ENCODE measurements around the gene TMEM217.

The TMEM217 gene

DNA sequence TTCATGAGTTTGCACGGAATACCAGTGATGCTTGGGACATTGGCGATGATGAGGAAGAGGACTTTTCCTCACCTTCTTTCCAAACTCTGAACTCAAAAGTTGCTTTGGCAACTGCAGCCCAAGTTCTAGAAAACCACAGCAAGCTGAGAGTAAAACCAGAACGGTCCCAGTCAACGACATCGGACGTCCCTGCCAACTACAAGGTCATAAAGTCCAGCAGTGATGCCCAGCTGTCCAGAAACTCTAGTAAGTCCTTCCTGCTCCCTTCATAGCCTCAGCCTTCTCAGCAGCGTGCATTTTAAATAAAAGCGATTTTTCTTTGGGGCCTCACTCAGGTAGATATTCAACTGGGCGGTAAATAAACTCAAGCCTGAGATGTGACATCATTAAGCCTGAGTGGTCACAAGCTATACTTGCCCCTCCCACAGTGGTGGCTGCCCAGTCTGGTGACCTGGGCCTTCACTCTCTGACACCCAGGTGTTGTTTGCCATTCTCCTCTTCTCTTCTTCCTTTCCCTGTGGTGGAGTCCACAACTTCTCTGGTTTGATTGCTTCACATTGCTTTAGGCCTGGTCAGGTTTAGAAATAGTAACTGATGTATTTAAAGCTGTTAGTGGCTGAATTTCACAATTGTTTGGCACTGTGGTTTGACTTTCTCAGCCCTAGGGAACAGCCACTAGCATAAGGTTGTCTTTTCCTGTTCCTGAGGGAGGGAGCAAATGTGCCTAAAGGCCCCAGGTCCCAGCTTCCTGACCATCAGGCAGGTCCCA, 21.6 kb upstream of the TMEM217 start:
- no peaks in the 10 kb centered on the region for H3K9me3 ChIP-seq (ENCODE audit: control insufficient read depth, low read length)
- H3K4me3 ChIP-seq (ENCODE audit: extremely low read depth, insufficient read depth, low read length, poor library complexity, severe bottlenecking): no peak overlapping the region
- peaks cover 57% of the 10 kb centered on the region for H3K36me3 ChIP-seq (ENCODE audit: control insufficient read depth, insufficient read depth, low read length)
- H3K27ac ChIP-seq (ENCODE audit: low read depth, low read length, severe bottlenecking): no peak overlapping the region
- WGBS, 2 experiments (ENCODE audit: insufficient coverage in 2 of 2): 92 to 95% methylated on average over 9 of the region's 9 CpGs
- H3K4me1 ChIP-seq (ENCODE audit: control insufficient read depth, insufficient read depth, low read length, poor library complexity, severe bottlenecking): no peaks in the 10 kb centered on the region

DNA sequence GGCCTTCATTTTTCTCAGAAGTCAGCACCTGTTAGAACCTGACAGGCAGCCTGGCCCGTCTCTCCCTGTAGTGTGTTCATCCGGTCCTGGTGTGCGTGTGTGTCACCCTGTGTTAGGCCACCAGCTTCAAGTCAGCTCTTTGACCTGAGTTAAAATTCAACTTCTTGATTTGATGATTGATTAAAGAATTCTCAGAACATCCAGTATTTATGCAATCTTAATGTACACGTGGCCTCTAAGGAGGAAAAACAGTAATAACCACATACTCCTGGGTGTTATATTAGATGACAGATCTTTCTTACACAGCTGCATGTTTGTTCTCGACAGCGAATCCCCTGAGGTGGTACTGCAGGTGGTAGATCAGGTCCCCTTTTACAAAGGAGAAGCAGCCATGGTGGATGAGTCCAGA, 19.1 kb upstream of the TMEM217 start:
- Histone ChIP-seq H3K4me1 (ENCODE audit: control insufficient read depth, insufficient read depth, low read length, poor library complexity, severe bottlenecking) (no peaks in the 10 kb centered on the region), H3K9me3 (ENCODE audit: control insufficient read depth, low read length) (no peaks in the 10 kb centered on the region), H3K36me3 (ENCODE audit: control insufficient read depth, insufficient read depth, low read length) (peaks cover 32% of the 10 kb centered on the region), H3K27ac (ENCODE audit: low read depth, low read length, severe bottlenecking) (no peak overlapping the region), H3K4me3 (ENCODE audit: extremely low read depth, insufficient read depth, low read length, poor library complexity, severe bottlenecking) (no peak overlapping the region)
- 91 to 100% methylated on average over 3 to 4 of the region's 6 CpGs for WGBS, 2 experiments (ENCODE audit: insufficient coverage in 2 of 2)

DNA sequence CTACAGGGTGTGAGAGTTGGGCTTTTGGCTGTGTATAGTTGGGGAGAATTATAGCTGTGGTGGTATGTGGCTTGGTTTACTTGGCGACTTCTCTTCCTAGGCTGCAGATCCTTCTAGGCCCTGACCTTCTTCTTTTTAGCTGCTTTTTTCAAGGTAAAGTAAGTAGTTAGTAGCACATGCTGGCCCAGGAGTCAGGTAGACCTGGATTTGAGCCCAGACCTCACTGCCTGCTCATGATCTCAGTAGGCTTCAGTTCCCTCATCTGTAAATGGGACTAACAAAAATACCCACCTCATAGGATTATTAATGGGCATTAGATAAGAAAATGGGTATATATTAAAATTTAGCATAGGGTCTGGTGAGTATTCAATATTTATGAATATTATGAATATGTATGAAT, 17.4 kb upstream of the TMEM217 start:
- Histone ChIP-seq H3K4me1 (ENCODE audit: control insufficient read depth, insufficient read depth, low read length, poor library complexity, severe bottlenecking) (no peaks in the 10 kb centered on the region), H3K9me3 (ENCODE audit: control insufficient read depth, low read length) (no peaks in the 10 kb centered on the region), H3K36me3 (ENCODE audit: control insufficient read depth, insufficient read depth, low read length) (peaks cover 28% of the 10 kb centered on the region), H3K27ac (ENCODE audit: low read depth, low read length, severe bottlenecking) (no peak overlapping the region), H3K4me3 (ENCODE audit: extremely low read depth, insufficient read depth, low read length, poor library complexity, severe bottlenecking) (no peak overlapping the region)
- WGBS, 2 experiments (ENCODE audit: insufficient coverage in 2 of 2): 100% methylated on average over 1 of the region's 1 CpG; no CpG with 5 or more reads in 1 of the 2 experiments

DNA sequence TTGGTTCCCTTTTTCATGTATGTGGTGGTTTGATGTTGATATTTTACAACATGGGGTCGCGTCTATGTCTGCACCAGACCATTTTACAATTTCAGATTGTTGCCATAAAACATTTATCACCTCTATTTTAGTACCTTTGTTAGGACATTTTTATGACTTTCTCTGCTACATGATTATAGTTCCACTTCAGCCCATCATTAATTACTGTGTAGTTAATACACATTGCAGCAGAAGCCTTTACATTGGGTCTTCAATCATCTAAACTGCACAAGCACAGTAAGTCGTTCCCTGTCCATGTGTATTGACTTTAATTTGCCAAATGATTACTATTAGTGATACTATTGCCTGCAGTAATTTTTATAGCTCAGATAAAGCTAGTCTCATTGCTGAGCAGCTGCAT, 15.7 kb upstream of the TMEM217 start:
- Histone ChIP-seq H3K4me1 (ENCODE audit: control insufficient read depth, insufficient read depth, low read length, poor library complexity, severe bottlenecking) (no peaks in the 10 kb centered on the region), H3K4me3 (ENCODE audit: extremely low read depth, insufficient read depth, low read length, poor library complexity, severe bottlenecking) (no peak overlapping the region), H3K9me3 (ENCODE audit: control insufficient read depth, low read length) (no peaks in the 10 kb centered on the region), H3K27ac (ENCODE audit: low read depth, low read length, severe bottlenecking) (no peak overlapping the region), H3K36me3 (ENCODE audit: control insufficient read depth, insufficient read depth, low read length) (peaks cover 28% of the 10 kb centered on the region)
- WGBS, 2 experiments (ENCODE audit: insufficient coverage in 2 of 2): 100% methylated on average over 1 of the region's 3 CpGs; no CpG with 5 or more reads in 1 of the 2 experiments

DNA sequence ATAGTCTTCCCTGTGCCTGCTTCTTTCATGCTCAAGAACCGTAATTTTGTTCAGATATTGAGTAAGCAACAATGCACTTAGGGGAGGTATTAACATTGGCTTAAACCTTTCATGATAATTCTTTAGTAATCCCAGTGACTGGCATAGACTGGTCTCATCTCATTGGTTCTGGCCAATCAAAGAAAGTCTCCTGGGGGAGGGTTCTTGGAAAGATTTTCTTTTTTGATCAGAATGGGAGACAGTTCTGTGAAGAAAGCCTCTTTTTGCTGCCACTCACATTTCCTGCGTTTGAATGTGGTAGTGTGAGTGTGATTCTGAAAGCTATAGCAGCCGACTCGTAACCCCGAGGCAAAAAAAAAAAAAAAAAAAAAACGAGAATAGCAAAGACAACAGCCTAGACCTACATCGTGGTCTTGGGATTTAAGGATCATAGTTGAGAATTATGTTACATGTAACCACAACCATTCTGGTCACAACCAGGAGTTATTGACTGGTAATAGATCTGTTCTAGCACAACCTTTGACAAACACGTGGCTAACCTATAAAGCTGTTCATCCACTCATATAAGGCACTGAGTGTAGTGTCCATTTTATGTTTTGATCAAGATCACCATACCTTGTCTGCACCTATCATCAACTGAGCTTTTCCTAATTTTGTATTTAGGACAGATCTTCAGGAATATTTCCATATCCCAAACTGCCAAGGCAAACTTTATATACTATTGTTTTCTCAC, 15.1 kb upstream of the TMEM217 start:
- 90 to 93% methylated on average over 3 to 5 of the region's 8 CpGs for WGBS, 2 experiments (ENCODE audit: insufficient coverage in 2 of 2)
- Histone ChIP-seq H3K27ac (ENCODE audit: low read depth, low read length, severe bottlenecking) (no peak overlapping the region), H3K4me1 (ENCODE audit: control insufficient read depth, insufficient read depth, low read length, poor library complexity, severe bottlenecking) (no peaks in the 10 kb centered on the region), H3K9me3 (ENCODE audit: control insufficient read depth, low read length) (no peaks in the 10 kb centered on the region), H3K36me3 (ENCODE audit: control insufficient read depth, insufficient read depth, low read length) (peaks cover 25% of the 10 kb centered on the region), H3K4me3 (ENCODE audit: extremely low read depth, insufficient read depth, low read length, poor library complexity, severe bottlenecking) (no peak overlapping the region)

DNA sequence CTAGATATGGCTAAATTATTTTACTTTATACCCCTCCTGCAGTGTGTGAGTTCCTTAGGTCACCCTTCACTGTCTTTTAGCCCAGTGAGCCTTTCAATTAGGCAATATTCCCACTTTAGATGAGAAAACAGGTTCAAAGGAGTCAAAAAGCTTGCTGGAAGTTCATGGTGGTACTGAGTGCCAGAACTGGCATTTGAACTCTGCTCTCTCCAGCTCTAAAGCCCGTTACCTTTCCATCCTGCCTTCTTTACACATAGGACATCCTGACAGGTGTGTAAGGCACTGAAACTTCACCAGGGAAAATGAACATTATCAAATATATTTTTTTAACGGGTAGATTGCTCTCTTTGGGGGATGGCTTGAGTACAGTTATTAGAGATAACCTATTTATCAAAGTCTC, 11.2 kb upstream of the TMEM217 start:
- no peaks in the 10 kb centered on the region for H3K9me3 ChIP-seq (ENCODE audit: control insufficient read depth, low read length)
- no peak overlapping the region for H3K27ac ChIP-seq (ENCODE audit: low read depth, low read length, severe bottlenecking)
- no peaks in the 10 kb centered on the region for H3K4me1 ChIP-seq (ENCODE audit: control insufficient read depth, insufficient read depth, low read length, poor library complexity, severe bottlenecking)
- H3K36me3 ChIP-seq (ENCODE audit: control insufficient read depth, insufficient read depth, low read length): peaks cover 25% of the 10 kb centered on the region
- WGBS, 2 experiments (ENCODE audit: insufficient coverage in 2 of 2): no CpG with 5 or more reads among the region's 2 CpGs
- H3K4me3 ChIP-seq (ENCODE audit: extremely low read depth, insufficient read depth, low read length, poor library complexity, severe bottlenecking): no peak overlapping the region

DNA sequence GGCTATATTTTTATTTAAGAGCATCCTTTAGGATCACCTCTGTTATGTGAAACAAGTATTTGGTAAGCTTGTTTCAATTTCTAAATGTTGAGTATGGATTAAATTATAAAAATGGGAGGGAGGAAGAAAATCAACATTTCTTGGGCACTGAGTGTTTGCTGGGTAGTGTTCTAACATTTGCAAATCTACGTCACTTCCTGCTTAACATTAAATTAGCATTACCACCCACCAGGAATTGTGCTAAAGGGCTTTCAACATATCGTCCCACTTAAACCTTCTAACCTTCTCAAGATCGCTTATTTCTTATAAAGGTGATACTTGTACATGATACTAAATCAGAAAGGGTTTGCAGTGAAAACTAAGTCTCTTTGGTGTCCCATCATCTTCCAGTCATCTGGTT, 7.9 kb upstream of the TMEM217 start:
- WGBS, 2 experiments (ENCODE audit: insufficient coverage in 2 of 2): no CpG with 5 or more reads among the region's 3 CpGs
- peaks cover 21% of the 10 kb centered on the region for H3K36me3 ChIP-seq (ENCODE audit: control insufficient read depth, insufficient read depth, low read length)
- no peaks in the 10 kb centered on the region for H3K9me3 ChIP-seq (ENCODE audit: control insufficient read depth, low read length)
- H3K27ac ChIP-seq (ENCODE audit: low read depth, low read length, severe bottlenecking): no peak overlapping the region
- H3K4me1 ChIP-seq (ENCODE audit: control insufficient read depth, insufficient read depth, low read length, poor library complexity, severe bottlenecking): no peaks in the 10 kb centered on the region
- H3K4me3 ChIP-seq (ENCODE audit: extremely low read depth, insufficient read depth, low read length, poor library complexity, severe bottlenecking): no peak overlapping the region

DNA sequence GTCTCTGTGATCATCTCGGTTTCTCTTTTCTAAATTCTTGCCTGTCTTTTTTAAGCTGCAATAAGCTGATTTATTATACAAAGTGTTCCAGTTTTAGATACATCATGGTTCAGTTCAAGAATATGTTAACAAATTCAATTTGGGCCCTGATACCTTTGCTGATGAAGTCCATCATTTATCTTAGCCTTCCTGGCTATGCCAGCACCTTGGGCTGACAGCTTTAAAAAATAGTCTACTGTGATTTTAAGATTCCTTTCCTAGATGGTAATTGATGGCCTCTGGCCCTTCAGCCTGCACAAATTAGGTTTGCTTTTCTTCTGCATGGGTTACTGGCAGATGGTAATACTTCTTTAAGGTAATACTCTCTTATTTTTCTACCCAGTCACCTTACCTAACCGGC, 7.1 kb upstream of the TMEM217 start:
- Histone ChIP-seq H3K4me1 (ENCODE audit: control insufficient read depth, insufficient read depth, low read length, poor library complexity, severe bottlenecking) (no peaks in the 10 kb centered on the region), H3K9me3 (ENCODE audit: control insufficient read depth, low read length) (no peaks in the 10 kb centered on the region), H3K4me3 (ENCODE audit: extremely low read depth, insufficient read depth, low read length, poor library complexity, severe bottlenecking) (no peak overlapping the region), H3K36me3 (ENCODE audit: control insufficient read depth, insufficient read depth, low read length) (peaks cover 12% of the 10 kb centered on the region), H3K27ac (ENCODE audit: low read depth, low read length, severe bottlenecking) (no peak overlapping the region)
- no CpG with 5 or more reads among the region's 2 CpGs for WGBS, 2 experiments (ENCODE audit: insufficient coverage in 2 of 2)

DNA sequence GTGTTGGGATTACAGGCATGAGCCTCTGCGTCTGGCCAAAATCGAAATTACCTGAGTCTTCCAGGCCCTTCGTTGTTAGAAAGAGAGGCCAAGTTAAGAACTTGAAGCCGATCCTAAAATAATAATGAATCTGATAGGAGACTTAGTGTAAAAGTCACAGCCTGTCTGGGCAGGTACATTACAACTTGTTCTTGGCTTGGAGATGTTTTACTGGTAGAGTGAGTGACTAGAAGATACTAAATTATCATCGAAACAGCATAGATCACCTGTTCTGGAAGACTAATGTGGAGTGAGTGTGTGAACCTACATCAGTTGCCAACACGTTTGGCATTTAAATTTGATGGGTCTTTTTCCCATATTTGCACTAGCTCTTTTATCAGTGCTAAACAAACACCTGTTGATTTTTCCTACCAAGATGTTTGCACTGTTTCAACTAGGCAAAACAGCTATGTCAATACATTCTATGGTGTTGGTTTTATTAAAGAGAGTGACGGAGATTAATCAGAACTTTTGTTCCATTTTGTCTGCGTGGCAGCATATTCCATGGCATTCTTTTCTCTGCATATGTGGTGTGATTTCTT, 4.6 kb upstream of the TMEM217 start:
- Histone ChIP-seq H3K4me3 (ENCODE audit: extremely low read depth, insufficient read depth, low read length, poor library complexity, severe bottlenecking) (no peak overlapping the region), H3K4me1 (ENCODE audit: control insufficient read depth, insufficient read depth, low read length, poor library complexity, severe bottlenecking) (peaks cover 6% of the 10 kb centered on the region), H3K9me3 (ENCODE audit: control insufficient read depth, low read length) (no peaks in the 10 kb centered on the region), H3K36me3 (ENCODE audit: control insufficient read depth, insufficient read depth, low read length) (no peaks in the 10 kb centered on the region), H3K27ac (ENCODE audit: low read depth, low read length, severe bottlenecking) (no peak overlapping the region)
- WGBS, 2 experiments (ENCODE audit: insufficient coverage in 2 of 2): 84 to 100% methylated on average over 2 to 7 of the region's 8 CpGs

DNA sequence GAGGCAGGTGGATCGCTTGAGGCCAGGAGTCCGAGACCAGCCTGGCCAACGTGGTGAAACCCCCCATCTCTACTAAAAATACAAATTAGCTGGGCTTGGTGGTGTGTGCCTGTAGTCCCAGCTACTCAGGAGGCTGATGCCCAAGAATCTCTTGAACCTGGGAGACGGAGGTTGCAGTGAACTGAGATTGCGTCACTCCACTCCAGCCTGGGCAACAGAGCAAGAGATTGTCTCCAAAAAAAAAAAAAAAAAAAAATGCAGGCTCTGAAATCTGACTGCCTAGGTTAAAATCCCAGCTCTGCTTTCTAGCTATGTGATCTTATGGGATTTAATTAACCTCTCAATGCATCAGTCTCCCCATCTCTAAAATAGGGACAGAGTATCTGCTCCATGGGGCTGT, 3.3 kb upstream of the TMEM217 start:
- Histone ChIP-seq H3K27ac (ENCODE audit: low read depth, low read length, severe bottlenecking) (no peak overlapping the region), H3K9me3 (ENCODE audit: control insufficient read depth, low read length) (no peaks in the 10 kb centered on the region), H3K36me3 (ENCODE audit: control insufficient read depth, insufficient read depth, low read length) (no peaks in the 10 kb centered on the region), H3K4me3 (ENCODE audit: extremely low read depth, insufficient read depth, low read length, poor library complexity, severe bottlenecking) (no peak overlapping the region), H3K4me1 (ENCODE audit: control insufficient read depth, insufficient read depth, low read length, poor library complexity, severe bottlenecking) (peaks cover 6% of the 10 kb centered on the region)
- 100% methylated on average over 2 of the region's 5 CpGs for WGBS, 2 experiments (ENCODE audit: insufficient coverage in 2 of 2)

DNA sequence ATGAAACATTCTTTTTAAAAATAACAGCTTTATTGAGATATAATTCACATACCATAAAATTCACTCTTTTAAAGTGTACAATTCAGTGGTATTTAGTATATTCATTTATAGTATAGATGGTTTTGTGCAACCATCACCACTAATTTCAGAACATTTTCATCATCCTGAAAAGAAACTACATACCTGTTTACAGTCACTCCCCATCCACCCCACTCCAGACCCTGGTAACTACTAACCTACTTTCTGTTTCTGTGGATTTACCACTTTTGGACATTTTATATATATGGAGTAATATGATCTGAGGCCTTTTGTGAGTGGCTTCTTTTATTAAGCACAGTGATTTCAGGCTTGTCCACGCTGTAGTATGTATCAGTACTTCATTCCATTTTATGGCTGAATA, 2.5 kb upstream of the TMEM217 start:
- H3K4me3 ChIP-seq (ENCODE audit: extremely low read depth, insufficient read depth, low read length, poor library complexity, severe bottlenecking): no peak overlapping the region
- H3K9me3 ChIP-seq (ENCODE audit: control insufficient read depth, low read length): no peaks in the 10 kb centered on the region
- H3K4me1 ChIP-seq (ENCODE audit: control insufficient read depth, insufficient read depth, low read length, poor library complexity, severe bottlenecking): peaks cover 6% of the 10 kb centered on the region
- no CpG with 5 or more reads among the region's 1 CpG for WGBS, 2 experiments (ENCODE audit: insufficient coverage in 2 of 2)
- H3K27ac ChIP-seq (ENCODE audit: low read depth, low read length, severe bottlenecking): no peak overlapping the region
- H3K36me3 ChIP-seq (ENCODE audit: control insufficient read depth, insufficient read depth, low read length): no peaks in the 10 kb centered on the region
